GM18867 (cell line): ENCODE results near the gene CCDC97.
A peak's percentile ranks its signal among the peaks of the same experiment; 100 is the strongest.
"Not testable (repeated sequence)": the region's sequence is repeated elsewhere in the genome, so short reads cannot be mapped to it uniquely, and the experiment has no call there.

Experiments
- ATAC-seq: cut with Tn5 transposase; IDR thresholded peaks from one replicate; pipeline ENCODE4 v1.9.1; 2021; ENCODE audit warnings: mild to moderate bottlenecking, moderate library complexity; ENCODE audit not compliant: unreplicated experiment

CCDC97 gene

GRCh38 chr19:41357746-41358145, 47.8 kb downstream of the CCDC97 start:
- ATAC-seq = no peak

- no peak for ATAC-seq
Measured at GRCh38 chr19:41359741-41360140, 49.8 kb downstream of the CCDC97 start.

DNA sequence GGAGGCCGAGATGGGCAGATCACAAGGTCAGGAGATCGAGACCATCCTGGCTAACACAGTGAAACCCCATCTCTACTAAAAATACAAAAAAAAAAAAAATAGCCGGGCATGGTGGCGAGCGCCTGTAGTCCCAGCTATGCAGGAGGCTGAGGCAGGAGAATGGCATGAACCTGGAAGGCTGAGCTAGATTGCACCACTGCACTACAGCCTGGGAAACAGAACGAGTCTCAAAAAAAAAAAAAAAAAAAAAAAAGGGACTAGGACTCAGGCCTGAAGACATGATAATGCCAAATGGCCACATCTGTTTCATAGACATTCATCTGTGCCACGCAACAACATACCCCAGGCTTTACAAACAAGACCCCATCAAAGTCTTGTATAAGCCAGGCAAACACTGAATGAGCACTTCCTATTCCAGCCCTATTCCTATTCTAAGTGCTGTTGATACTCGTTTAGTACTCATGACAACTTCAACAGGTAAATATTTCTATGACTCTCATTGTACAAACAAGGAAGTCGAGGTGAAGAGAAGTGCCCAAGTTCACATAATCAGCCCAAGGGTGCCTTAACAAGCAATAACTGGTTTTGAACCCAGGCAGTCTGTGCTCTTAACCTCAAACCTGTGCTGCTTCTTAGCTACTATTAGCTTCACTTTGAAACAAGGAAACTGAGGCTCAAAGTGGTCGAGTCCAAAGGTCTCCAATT, 52.3 kb downstream of the CCDC97 start:
- ATAC-seq = no peak

DNA sequence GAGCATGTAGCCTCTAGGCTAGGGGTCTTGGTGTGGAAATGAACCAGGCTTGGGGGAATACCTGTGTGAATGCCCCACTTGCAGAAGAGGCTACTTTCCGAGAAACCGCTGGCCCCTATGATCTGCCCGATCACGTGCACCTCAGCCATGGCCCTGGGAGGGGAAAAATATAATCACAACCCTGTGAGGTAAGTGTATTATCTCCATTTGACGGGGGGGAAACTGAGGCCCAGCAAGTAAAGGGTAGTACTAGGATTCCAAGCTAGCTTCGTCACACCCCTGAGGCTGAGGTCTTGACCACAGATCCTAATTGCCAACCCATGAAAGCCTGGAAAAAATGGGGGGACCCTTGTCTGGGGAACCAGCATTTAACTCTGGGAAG, 53.4 kb downstream of the CCDC97 start:
- ATAC-seq = peak; percentile 3

DNA sequence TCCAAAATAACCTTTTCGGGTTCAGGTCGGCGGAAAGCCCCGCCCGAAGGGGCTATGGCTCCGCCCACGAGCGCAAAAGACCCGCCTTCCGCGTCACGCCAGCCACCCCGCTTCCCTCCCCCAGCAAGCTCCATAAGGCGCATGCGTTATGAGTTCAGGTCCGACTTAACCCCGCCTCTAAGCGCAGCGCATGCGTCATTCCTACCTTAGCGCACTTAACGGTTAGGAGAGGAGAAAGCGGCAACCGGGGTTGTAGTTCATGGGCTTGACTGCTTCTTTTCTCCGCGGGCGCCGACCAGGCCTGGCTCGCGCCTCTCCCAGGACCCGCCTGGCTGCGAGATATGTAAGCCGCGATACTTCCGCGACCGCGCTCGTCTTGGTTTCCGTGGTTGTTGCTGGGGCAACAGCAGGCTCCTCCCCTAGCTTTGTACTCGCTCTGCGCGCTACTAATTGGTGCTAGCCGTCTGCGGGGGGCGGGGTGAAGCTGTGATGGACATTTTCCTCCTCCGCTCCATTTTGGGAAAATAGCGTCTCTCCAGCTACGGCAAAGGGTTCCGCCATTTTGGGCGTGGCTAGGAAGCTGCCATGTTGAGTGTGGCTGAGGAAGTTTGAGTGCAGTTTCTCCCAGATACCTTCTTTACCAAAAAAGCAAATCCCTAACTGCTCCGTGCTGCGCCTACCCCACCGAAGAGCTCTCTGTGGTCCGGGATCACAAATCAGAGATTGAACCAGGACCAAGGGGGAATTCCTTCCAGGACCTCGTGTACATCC, 54.0 kb downstream of the CCDC97 start, which contains the start of gene B9D2:
B9D2 (minus strand) TSS at position 397 of the 771 bp plus-strand sequence. CDS start 630 bp downstream, outside the sequence.
- peak; percentile 84 for ATAC-seq

DNA sequence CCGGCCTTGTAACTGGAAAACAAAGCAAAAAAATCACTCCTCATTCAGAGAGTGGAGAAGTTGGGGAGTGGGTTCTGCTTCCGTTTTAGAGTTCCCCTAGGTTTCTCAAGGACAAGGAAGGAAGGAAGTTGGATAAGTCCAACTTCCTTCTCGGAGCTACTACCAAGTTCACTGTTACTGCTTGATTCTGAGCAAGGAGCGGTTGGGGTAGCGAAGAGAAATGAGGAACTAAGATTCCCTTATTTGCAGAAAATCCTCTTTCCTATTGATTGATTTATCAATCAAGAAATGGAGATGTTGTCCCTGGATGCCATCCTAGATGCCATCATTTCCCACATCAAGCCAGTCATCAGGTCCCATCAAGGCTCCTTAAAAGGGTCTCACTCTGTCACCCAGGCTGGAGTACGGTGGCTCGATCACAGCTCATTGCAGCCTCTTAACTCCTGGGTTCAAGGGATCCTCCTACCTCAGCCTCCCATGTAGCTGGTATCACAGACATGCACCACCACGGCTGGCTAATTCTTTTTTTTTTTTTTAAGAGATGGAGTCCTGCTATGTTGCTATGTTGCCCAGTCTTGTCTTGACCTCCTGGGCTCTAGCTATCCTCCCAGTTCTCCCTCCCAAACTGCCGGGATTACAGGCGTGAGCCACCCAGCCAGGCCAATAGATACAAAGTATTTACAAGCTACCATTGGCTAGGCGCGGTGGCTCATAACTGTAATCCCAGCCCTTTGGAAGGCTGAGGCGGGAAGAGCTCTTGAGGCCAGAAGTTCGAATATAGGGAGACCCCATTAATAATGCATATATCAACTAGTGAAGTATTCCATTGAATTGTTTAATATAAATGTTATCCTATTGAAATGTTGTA, 54.8 kb downstream of the CCDC97 start:
- no peak for ATAC-seq

DNA sequence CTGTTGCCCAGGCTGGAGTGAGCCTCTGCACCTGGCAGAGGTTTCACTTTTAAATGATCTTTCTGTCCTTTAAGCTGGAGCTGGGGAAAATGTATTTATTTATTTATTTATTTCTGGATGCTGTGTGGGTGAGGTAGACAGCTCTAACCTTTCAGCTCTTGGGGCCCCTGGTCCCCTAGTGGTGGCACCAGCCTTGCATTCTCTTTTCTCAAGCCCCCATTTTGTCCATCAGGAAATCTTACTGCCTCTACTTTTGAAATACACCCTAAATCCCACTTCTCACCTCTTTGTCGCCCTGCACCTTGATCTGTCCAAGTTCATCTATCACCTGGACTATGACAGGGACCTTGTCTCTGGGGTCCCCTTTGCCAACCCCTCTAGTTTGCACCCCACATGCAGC, 56.1 kb downstream of the CCDC97 start:
- no peak for ATAC-seq

DNA sequence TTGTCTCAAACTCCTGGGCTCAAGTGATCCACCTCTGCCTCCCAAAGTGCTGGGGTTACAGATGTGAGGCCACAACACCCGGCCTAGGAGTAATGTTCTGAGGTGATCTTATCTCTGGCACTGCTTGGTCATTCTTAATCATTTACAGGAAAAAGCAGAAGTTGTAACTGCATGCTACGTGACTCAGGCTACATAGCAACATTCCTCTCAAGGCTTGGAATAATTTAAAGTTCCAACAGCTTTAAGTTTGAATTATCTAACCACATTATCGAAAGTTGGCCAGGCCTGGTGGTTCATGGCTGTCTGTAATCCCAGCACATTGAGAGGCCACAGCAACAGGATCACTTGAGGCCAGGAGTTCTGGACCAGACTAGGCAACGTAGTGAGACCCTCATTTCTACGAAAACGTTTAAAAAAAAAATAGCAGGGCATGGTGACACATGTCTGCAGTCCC, 57.9 kb downstream of the CCDC97 start:
- ATAC-seq = no peak

- no peak for ATAC-seq
Measured at GRCh38 chr19:41369769-41370168, 59.8 kb downstream of the CCDC97 start.

- ATAC-seq = not testable (repeated sequence)
Measured at GRCh38 chr19:41371119-41371518, 61.1 kb downstream of the CCDC97 start.

DNA sequence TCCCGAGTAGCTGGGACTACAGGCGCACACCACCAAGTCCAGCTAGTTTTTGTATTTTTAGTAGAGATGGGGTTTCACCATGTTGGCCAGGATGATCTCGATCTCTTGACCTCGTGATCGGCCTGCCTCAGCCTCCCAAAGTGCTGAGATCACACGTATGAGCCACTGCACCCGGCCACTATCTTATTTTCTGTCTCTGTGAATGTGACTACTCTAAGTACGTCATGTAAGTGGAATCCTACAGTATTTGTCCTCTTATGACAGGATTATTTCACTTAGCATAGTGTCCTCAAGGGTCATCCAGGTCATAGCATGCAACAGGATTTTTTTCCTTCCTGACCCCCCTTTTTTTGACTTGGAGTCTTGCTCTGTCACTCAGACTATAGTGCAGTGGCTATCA, 61.6 kb downstream of the CCDC97 start:
- no peak for ATAC-seq

GRCh38 chr19:41372501-41372900, 62.5 kb downstream of the CCDC97 start:
- no peak for ATAC-seq

DNA sequence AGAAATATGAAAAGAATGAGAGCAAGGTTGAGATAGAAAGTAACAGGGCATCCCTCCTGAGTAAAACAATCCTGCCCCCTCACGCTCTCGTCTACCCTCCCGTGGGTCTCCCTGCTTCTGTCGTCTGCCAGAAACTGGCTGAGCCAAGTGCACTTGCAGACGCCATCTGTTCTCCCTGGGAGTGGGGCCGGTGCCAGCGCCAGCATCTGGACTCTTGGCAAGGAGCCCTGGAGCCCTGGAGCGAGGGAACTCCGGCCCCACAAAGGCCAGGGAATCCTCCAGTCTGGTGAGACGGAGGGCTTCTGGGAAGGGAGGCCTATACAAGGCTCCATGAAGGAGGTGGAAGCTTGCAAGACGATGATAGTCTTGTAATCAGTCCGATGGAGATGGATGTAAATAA, 64.0 kb downstream of the CCDC97 start:
- no peak for ATAC-seq
